Neural cell (in vitro differentiated cells): ENCODE results near the gene XPA. TPM values are rescaled to one million over a fixed set of nuclear protein-coding genes. Genes with fewer than 3 reads are reported as not detected.

Experiments
- H2AFZ ChIP-seq: fragments of 200-600, 300-800 bp; sonication (generic), shearing (Covaris generic); 2 replicates; pipeline ENCODE4 v1.6.0; 2014; ENCODE audit warnings: low read depth, mild to moderate bottlenecking, antibody characterized with exemption, low read length, moderate library complexity
- H3F3A ChIP-seq: fragments of 200-600 bp; shearing (Covaris generic); 2 replicates; pipeline ENCODE4 v1.6.1; 2016; ENCODE audit warnings: mild to moderate bottlenecking, moderate library complexity, mixed read lengths, antibody characterized with exemption, low read length; ENCODE audit not compliant: insufficient read depth, poor library complexity, severe bottlenecking
- H3K27ac ChIP-seq: fragments of 200-600, 300-800 bp; sonication (generic), shearing (Covaris generic); 2 replicates; pipeline ENCODE4 v1.5.1; 2014; ENCODE audit warnings: mild to moderate bottlenecking, low read length, moderate library complexity
- H3K27me3 ChIP-seq: fragments of 300-800, 200-600 bp; sonication (generic), shearing (Covaris generic); 2 replicates; pipeline ENCODE4 v1.6.0; 2014; ENCODE audit warnings: mild to moderate bottlenecking, low read depth, low read length, moderate library complexity; ENCODE audit not compliant: insufficient read depth
- H3K36me3 ChIP-seq: fragments of 300-800, 200-600 bp; sonication (generic), shearing (Covaris generic); 2 replicates; pipeline ENCODE4 v1.5.1; 2014; ENCODE audit warnings: mild to moderate bottlenecking, antibody characterized with exemption, low read length, moderate library complexity; ENCODE audit not compliant: insufficient read depth
- H3K4me2 ChIP-seq: fragments of 300-800, 200-600 bp; sonication (generic), shearing (Covaris generic); 2 replicates; pipeline ENCODE4 v1.6.0; 2014; ENCODE audit warnings: mild to moderate bottlenecking, low read length
- H3K4me3 ChIP-seq: fragments of 300-800, 200-600 bp; sonication (generic), shearing (Covaris generic); 2 replicates; pipeline ENCODE4 v1.5.1; 2014; ENCODE audit warnings: mild to moderate bottlenecking, low read length, moderate library complexity
- H3K79me2 ChIP-seq: fragments of 200-600 bp; shearing (Covaris generic); replicated peaks from 2 replicates; pipeline ENCODE4 v1.6.0; 2014; ENCODE audit warnings: mild to moderate bottlenecking, low read length, moderate library complexity; ENCODE audit not compliant: insufficient read depth
- H3K9ac ChIP-seq: fragments of 300-800, 200-600 bp; sonication (generic), shearing (Covaris generic); 2 replicates; pipeline ENCODE4 v1.6.1; 2016; ENCODE audit warnings: mild to moderate bottlenecking, low read length, mixed read lengths
- H3K9me2 ChIP-seq: fragments of 200-600 bp; shearing (Covaris generic); 2 replicates; pipeline ENCODE4 v1.6.1; 2016; ENCODE audit warnings: mild to moderate bottlenecking, low read length, mixed read lengths; ENCODE audit not compliant: insufficient read depth
- H3K9me3 ChIP-seq: fragments of 200-600, 300-800 bp; sonication (generic), shearing (Covaris generic); 2 replicates; pipeline ENCODE4 v1.6.1; 2016; ENCODE audit warnings: mild to moderate bottlenecking, mixed run types, low read length, moderate library complexity, mixed read lengths
- H4K20me1 ChIP-seq: fragments of 200-600 bp; shearing (Covaris generic); 2 replicates; pipeline ENCODE4 v1.6.1; 2016; ENCODE audit warnings: mild to moderate bottlenecking, mixed run types; ENCODE audit not compliant: insufficient read depth
- EP300 ChIP-seq: fragments of 450-650 bp; conservative IDR thresholded peaks from 2 replicates; pipeline ENCODE4 v1.6.1; 2014; ENCODE audit warnings: antibody characterized with exemption, mild to moderate bottlenecking, moderate library complexity; ENCODE audit not compliant: poor library complexity, severe bottlenecking
- EZH2 ChIP-seq: fragments of 200-600, 300-800 bp; shearing (Covaris generic), sonication (generic); IDR thresholded peaks from 2 replicates; pipeline ENCODE4 v1.6.1; 2014; ENCODE audit warnings: antibody characterized with exemption, low read length, borderline replicate concordance, mild to moderate bottlenecking; ENCODE audit not compliant: insufficient read depth, poor library complexity, severe bottlenecking
- MXI1 ChIP-seq: fragments of 450-650 bp; conservative IDR thresholded peaks from 2 replicates; pipeline ENCODE4 v1.6.1; 2014; ENCODE audit warnings: antibody characterized with exemption, mild to moderate bottlenecking; ENCODE audit not compliant: poor library complexity, severe bottlenecking
- POLR2AphosphoS5 ChIP-seq: IDR thresholded peaks from 2 replicates; pipeline ENCODE4 v1.6.1; 2012
- RAD21 ChIP-seq: fragments of 450-650 bp; conservative IDR thresholded peaks from 2 replicates; pipeline ENCODE4 v1.6.1; 2014; ENCODE audit warnings: antibody characterized with exemption, mild to moderate bottlenecking, moderate library complexity
- SMC3 ChIP-seq: fragments of 450-650 bp; conservative IDR thresholded peaks from 2 replicates; pipeline ENCODE4 v1.6.1; 2014; ENCODE audit warnings: antibody characterized with exemption, mild to moderate bottlenecking, moderate library complexity; ENCODE audit not compliant: poor library complexity
- TAF1 ChIP-seq: IDR thresholded peaks from 2 replicates; pipeline ENCODE4 v1.6.1; 2012; ENCODE audit warnings: low read depth
- polyA plus RNA-seq: library from polyadenylated mRNA; depleted of rRNA; stranded (reverse); fragments of >200 nt; gene quantifications from 2 replicates; pipeline ENCODE4 v1.2.3, GENCODE V29; 2014
- TF ChIP-seq, protein P1 (sequence below): fragments of 450-650 bp; IDR thresholded peaks from 2 replicates; pipeline ENCODE4 v1.5.1; 2014; ENCODE audit warnings: antibody characterized with exemption, mild to moderate bottlenecking, moderate library complexity; ENCODE audit not compliant: poor library complexity, severe bottlenecking
- TF ChIP-seq, protein P2 (sequence below): IDR thresholded peaks from 2 replicates; pipeline ENCODE4 v1.6.1; 2012; ENCODE audit warnings: borderline replicate concordance

The XPA gene
- polyA plus RNA-seq, 1 donor from 2014 or later, result 34.5 TPM

DNA sequence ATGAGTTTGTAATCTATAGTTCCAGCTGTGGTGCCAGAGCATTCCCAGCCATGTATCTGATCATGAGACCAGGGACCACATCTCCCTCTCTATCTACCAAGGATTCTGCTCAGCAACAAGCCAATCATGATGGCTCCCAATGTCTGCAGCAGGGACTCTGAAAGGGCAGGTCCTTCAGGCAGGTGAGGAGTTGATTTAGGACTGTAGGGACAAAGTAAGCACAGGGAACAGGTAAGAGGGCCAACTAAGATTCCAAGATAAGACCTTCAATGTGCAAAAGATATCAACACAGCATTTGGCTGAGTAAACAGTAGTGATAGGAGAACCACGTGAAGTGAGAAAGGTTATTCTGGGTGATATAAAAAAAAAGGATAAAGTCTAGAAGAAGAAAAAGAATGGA lies 8.5 kb downstream of the XPA start:
- H3K27ac ChIP-seq, result no peak overlapping the region
- H3K9me2 ChIP-seq, result no peaks in the 10 kb centered on the region
- H3K79me2 ChIP-seq, result peaks cover 6% of the 10 kb centered on the region
- no peak overlapping the region for H3K9ac ChIP-seq
- H3F3A ChIP-seq, result no peaks in the 10 kb centered on the region
- H3K4me3 ChIP-seq, result no peak overlapping the region
- H2AFZ ChIP-seq, result no peak overlapping the region
- H3K27me3 ChIP-seq, result no peaks in the 10 kb centered on the region
- peaks cover 7% of the 10 kb centered on the region for H3K36me3 ChIP-seq
- H3K9me3 ChIP-seq, result no peaks in the 10 kb centered on the region
- no peaks in the 10 kb centered on the region for H4K20me1 ChIP-seq
- TF ChIP-seq POLR2AphosphoS5, result no peak
- no peak for TF ChIP-seq RAD21
- TF ChIP-seq TAF1, result no peak
- TF ChIP-seq, protein P1, sequence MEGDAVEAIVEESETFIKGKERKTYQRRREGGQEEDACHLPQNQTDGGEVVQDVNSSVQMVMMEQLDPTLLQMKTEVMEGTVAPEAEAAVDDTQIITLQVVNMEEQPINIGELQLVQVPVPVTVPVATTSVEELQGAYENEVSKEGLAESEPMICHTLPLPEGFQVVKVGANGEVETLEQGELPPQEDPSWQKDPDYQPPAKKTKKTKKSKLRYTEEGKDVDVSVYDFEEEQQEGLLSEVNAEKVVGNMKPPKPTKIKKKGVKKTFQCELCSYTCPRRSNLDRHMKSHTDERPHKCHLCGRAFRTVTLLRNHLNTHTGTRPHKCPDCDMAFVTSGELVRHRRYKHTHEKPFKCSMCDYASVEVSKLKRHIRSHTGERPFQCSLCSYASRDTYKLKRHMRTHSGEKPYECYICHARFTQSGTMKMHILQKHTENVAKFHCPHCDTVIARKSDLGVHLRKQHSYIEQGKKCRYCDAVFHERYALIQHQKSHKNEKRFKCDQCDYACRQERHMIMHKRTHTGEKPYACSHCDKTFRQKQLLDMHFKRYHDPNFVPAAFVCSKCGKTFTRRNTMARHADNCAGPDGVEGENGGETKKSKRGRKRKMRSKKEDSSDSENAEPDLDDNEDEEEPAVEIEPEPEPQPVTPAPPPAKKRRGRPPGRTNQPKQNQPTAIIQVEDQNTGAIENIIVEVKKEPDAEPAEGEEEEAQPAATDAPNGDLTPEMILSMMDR, result no peak
- TF ChIP-seq EZH2, result no peak
- TF ChIP-seq MXI1, result no peak
- TF ChIP-seq, protein P2, sequence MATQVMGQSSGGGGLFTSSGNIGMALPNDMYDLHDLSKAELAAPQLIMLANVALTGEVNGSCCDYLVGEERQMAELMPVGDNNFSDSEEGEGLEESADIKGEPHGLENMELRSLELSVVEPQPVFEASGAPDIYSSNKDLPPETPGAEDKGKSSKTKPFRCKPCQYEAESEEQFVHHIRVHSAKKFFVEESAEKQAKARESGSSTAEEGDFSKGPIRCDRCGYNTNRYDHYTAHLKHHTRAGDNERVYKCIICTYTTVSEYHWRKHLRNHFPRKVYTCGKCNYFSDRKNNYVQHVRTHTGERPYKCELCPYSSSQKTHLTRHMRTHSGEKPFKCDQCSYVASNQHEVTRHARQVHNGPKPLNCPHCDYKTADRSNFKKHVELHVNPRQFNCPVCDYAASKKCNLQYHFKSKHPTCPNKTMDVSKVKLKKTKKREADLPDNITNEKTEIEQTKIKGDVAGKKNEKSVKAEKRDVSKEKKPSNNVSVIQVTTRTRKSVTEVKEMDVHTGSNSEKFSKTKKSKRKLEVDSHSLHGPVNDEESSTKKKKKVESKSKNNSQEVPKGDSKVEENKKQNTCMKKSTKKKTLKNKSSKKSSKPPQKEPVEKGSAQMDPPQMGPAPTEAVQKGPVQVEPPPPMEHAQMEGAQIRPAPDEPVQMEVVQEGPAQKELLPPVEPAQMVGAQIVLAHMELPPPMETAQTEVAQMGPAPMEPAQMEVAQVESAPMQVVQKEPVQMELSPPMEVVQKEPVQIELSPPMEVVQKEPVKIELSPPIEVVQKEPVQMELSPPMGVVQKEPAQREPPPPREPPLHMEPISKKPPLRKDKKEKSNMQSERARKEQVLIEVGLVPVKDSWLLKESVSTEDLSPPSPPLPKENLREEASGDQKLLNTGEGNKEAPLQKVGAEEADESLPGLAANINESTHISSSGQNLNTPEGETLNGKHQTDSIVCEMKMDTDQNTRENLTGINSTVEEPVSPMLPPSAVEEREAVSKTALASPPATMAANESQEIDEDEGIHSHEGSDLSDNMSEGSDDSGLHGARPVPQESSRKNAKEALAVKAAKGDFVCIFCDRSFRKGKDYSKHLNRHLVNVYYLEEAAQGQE, result no peak
- TF ChIP-seq EP300, result no peak
- no peak for TF ChIP-seq SMC3
- no peak overlapping the region for H3K4me2 ChIP-seq

DNA sequence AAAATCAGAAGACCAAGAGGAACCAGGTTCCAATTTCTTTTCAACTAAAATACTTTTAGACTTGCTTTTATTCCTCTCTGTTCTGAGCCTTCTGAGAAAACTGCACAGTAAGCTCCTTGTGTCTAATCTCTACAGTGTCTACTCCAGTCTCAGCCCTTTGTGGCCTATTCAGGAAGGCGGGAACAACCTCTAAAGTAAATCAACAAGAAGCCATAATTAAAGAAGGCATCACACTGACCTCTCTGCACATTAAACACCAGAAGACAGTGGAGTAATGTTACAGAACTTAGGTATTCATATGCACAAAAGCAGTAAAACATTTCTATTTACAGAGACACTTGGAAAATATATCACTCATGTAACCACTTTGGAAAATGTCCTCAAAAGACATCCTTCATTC lies 14.9 kb downstream of the XPA start:
- Histone ChIP-seq H4K20me1 (no peaks in the 10 kb centered on the region), H3K9me2 (no peaks in the 10 kb centered on the region), H3K4me3 (no peak overlapping the region), H2AFZ (no peak overlapping the region), H3K9ac (no peak overlapping the region), H3K36me3 (peaks cover 7% of the 10 kb centered on the region), H3F3A (no peaks in the 10 kb centered on the region), H3K4me2 (no peak overlapping the region), H3K27ac (no peak overlapping the region), H3K9me3 (no peaks in the 10 kb centered on the region), H3K79me2 (no peaks in the 10 kb centered on the region), H3K27me3 (no peaks in the 10 kb centered on the region)
- TF ChIP-seq EP300 (no peak), RAD21 (no peak), SMC3 (no peak), EZH2 (no peak), POLR2AphosphoS5 (no peak), MXI1 (no peak), TAF1 (no peak)
- TF ChIP-seq, protein P1, result no peak
- TF ChIP-seq, protein P2, result no peak
